GM23338 (cell line): ENCODE data around the gene TUBB8. TPM values are rescaled to one million over a fixed set of nuclear protein-coding genes. Genes with fewer than 3 reads are reported as not detected.
"Not testable (repeated sequence)": the region's sequence is repeated elsewhere in the genome, so short reads cannot be mapped to it uniquely, and the experiment has no call there.

Experiments used
- ATAC-seq: fragments of 200-7000 bp; cut with Tn5 transposase; 3 replicates; pipeline ENCODE4 v1.9.1; 2020
- DNase-seq: peaks from one replicate; pipeline ENCODE4 v3.0.0-alpha.2; 2015; ENCODE audit warnings: low spot score
- H2AFZ ChIP-seq: fragments of 200-600 bp; sonication (generic); 2 replicates; pipeline ENCODE4 v1.8.0; 2016; ENCODE audit warnings: antibody characterized with exemption, mild to moderate bottlenecking, moderate library complexity
- H3F3A ChIP-seq: fragments of 200-600 bp; sonication (generic); replicated peaks from 2 replicates; pipeline ENCODE4 v1.8.0; 2017; ENCODE audit warnings: antibody characterized with exemption, mixed run types, low read depth
- H3K27ac ChIP-seq: fragments of 200-600 bp; sonication (generic); 2 replicates; pipeline ENCODE4 v1.6.1; 2016; ENCODE audit warnings: low read depth
- H3K27me3 ChIP-seq: fragments of 200-600 bp; sonication (generic); 2 replicates; pipeline ENCODE4 v1.8.0; 2016; ENCODE audit warnings: mild to moderate bottlenecking, mixed run types, moderate library complexity; ENCODE audit not compliant: insufficient read depth
- H3K36me3 ChIP-seq: fragments of 200-600 bp; sonication (generic); 2 replicates; pipeline ENCODE4 v1.8.0; 2016; ENCODE audit warnings: mild to moderate bottlenecking; ENCODE audit not compliant: insufficient read depth
- H3K4me1 ChIP-seq: fragments of 200-600 bp; sonication (generic); 2 replicates; pipeline ENCODE4 v1.8.0; 2016; ENCODE audit warnings: mild to moderate bottlenecking, moderate library complexity; ENCODE audit not compliant: insufficient read depth
- H3K4me2 ChIP-seq: fragments of 200-600 bp; sonication (generic); 2 replicates; pipeline ENCODE4 v1.7.1; 2017; ENCODE audit warnings: mixed run types
- H3K4me3 ChIP-seq: fragments of 200-600 bp; sonication (generic); 2 replicates; pipeline ENCODE4 v1.6.1; 2016; ENCODE audit warnings: mixed run types
- H3K79me2 ChIP-seq: fragments of 200-600 bp; sonication (generic); replicated peaks from 2 replicates; pipeline ENCODE4 v1.8.0; 2017; ENCODE audit warnings: mild to moderate bottlenecking; ENCODE audit not compliant: insufficient read depth
- H3K9me2 ChIP-seq: fragments of 200-600 bp; sonication (generic); 2 replicates; pipeline ENCODE4 v1.8.0; 2017; ENCODE audit not compliant: insufficient read depth
- H4K20me1 ChIP-seq: fragments of 200-600 bp; sonication (generic); replicated peaks from 2 replicates; pipeline ENCODE4 v1.8.0; 2017; ENCODE audit warnings: mild to moderate bottlenecking; ENCODE audit not compliant: insufficient read depth
- H3K27ac Mint-ChIP-seq: 2 replicates; pipeline ENCODE4 v1.8.0; 2020; ENCODE audit warnings: inconsistent platforms, mild to moderate bottlenecking, moderate library complexity, mixed read lengths
- H3K27me3 Mint-ChIP-seq: 3 replicates; pipeline ENCODE4 v1.8.0; 2022; ENCODE audit warnings: low read depth, mild to moderate bottlenecking, moderate library complexity, mixed read lengths, inconsistent platforms; ENCODE audit not compliant: insufficient read depth, poor library complexity
- H3K36me3 Mint-ChIP-seq: 3 replicates; pipeline ENCODE4 v1.8.0; 2021; ENCODE audit warnings: low read depth, mild to moderate bottlenecking, inconsistent platforms, moderate library complexity, mixed read lengths
- H3K4me1 Mint-ChIP-seq: 3 replicates; pipeline ENCODE4 v1.8.0; 2020; ENCODE audit warnings: mild to moderate bottlenecking, inconsistent platforms, mixed read lengths
- H3K4me3 Mint-ChIP-seq: 3 replicates; pipeline ENCODE4 v1.8.0; 2021; ENCODE audit warnings: moderate library complexity, mild to moderate bottlenecking, inconsistent platforms, mixed read lengths
- H3K9me3 Mint-ChIP-seq: 3 replicates; pipeline ENCODE4 v1.8.0; 2020; ENCODE audit warnings: moderate library complexity, mild to moderate bottlenecking, inconsistent platforms, mixed read lengths
- polyA plus RNA-seq: library from polyadenylated mRNA; unstranded; fragments of >200 nt; fragmentation: Nextera tagmentation; extraction: Ambion mirVana; gene quantifications from 2 replicates; pipeline ENCODE4 v1.2.1, GENCODE V29; 2016
- total RNA-seq: library from RNA; depleted of rRNA; stranded (reverse); fragments of >200 nt; shearing (Covaris generic); gene quantifications from 2 replicates; pipeline ENCODE4 v1.2.3, GENCODE V29; 2014; rRNA removed
- TF ChIP-seq, protein P1 (sequence below), 2 experiments: fragments of 200-600 bp in 1 of 2; sonication (generic) in 1 of 2; conservative IDR thresholded peaks; 2 replicates each; pipeline versions ENCODE4 v1.5.1 to v1.6.1; 2016 to 2017; ENCODE audit warnings: antibody characterized with exemption in 2 of 2, low read depth in 2 of 2, mild to moderate bottlenecking in 2 of 2, moderate library complexity in 1 of 2

The TUBB8 gene
- total and polyA plus RNA-seq, 2 experiments from 2014 or later, result 0.40 to 1.1 TPM

DNA sequence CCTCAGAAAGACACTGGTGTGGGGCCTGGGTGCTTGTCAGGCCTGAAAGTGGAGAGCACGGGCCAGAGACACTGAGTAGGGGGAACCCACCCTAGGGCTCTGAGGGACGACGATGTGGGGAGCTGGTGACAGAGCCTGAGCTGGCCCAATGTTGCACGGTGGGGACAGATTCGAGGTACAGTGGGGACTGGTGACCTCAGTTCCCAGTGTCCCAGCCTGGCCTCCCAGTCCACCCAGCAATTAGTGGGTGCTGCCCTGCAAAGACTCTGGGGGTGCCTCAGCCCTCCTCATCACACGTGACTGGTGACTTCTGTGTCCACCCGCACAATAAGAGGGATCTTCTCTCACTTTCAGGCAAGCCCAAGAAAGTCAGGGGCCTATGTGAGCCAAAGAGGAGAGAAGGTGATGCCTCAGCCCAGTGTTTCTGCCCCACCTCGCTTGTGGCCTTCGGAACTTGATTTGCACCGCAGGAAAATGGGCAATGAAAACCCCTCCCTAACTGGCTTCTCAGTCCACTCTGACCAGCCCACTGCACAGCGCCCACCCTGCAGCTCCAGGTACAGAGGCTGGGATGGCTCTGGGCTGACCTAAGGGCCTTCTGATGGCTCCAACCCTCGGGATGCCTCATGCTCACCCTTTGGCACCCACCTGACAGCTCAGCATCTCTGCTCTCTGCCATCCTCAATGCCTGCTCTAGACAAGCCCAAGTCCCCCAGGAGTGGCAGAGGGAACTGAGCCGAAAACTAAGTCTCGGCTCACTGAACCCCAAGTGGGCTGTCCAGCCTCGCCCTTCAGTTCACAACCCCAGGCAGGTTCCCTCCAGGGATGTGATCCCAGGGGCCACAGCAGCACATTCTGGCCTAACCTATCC is 36.4 kb downstream of the TUBB8 start:
- H3K79me2 ChIP-seq, H3K36me3 ChIP-seq, H3K4me1 ChIP-seq, H3K27ac Mint-ChIP-seq, H3K27ac ChIP-seq, H3K4me2 ChIP-seq, DNase-seq, H3K4me1 Mint-ChIP-seq, H4K20me1 ChIP-seq, ATAC-seq, H3K36me3 Mint-ChIP-seq, H3F3A ChIP-seq, H3K4me3 Mint-ChIP-seq, H3K27me3 Mint-ChIP-seq, H3K9me3 Mint-ChIP-seq, H3K9me2 ChIP-seq, H3K27me3 ChIP-seq, H3K4me3 ChIP-seq, H2AFZ ChIP-seq: not testable (repeated sequence)

- not testable (repeated sequence) for H3K36me3 Mint-ChIP-seq, H4K20me1 ChIP-seq, H3K79me2 ChIP-seq, H3K4me3 Mint-ChIP-seq, H3K9me3 Mint-ChIP-seq, H3K36me3 ChIP-seq, H2AFZ ChIP-seq, H3F3A ChIP-seq, H3K9me2 ChIP-seq, DNase-seq, H3K27me3 Mint-ChIP-seq, H3K4me1 ChIP-seq, H3K4me3 ChIP-seq, H3K4me1 Mint-ChIP-seq, H3K4me2 ChIP-seq, H3K27ac ChIP-seq, H3K27me3 ChIP-seq, H3K27ac Mint-ChIP-seq
- TF ChIP-seq, protein P1, sequence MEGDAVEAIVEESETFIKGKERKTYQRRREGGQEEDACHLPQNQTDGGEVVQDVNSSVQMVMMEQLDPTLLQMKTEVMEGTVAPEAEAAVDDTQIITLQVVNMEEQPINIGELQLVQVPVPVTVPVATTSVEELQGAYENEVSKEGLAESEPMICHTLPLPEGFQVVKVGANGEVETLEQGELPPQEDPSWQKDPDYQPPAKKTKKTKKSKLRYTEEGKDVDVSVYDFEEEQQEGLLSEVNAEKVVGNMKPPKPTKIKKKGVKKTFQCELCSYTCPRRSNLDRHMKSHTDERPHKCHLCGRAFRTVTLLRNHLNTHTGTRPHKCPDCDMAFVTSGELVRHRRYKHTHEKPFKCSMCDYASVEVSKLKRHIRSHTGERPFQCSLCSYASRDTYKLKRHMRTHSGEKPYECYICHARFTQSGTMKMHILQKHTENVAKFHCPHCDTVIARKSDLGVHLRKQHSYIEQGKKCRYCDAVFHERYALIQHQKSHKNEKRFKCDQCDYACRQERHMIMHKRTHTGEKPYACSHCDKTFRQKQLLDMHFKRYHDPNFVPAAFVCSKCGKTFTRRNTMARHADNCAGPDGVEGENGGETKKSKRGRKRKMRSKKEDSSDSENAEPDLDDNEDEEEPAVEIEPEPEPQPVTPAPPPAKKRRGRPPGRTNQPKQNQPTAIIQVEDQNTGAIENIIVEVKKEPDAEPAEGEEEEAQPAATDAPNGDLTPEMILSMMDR (conservative IDR thresholded peaks at IDR 0.05; ENCODE audit: low read depth in 2 of 2), result peak in 1 of 2 experiments; percentile 57; a peak in 2 of 4 replicates
- peak; percentile 64 for ATAC-seq
Measured at GRCh38 chr10:11260-11659, 37.8 kb downstream of the TUBB8 start.

GRCh38 chr10:10261-10971 is 38.7 kb downstream of the TUBB8 start:
- H3K4me3 ChIP-seq, H2AFZ ChIP-seq, H3K36me3 ChIP-seq, DNase-seq, ATAC-seq, H3K27me3 Mint-ChIP-seq, H4K20me1 ChIP-seq, H3F3A ChIP-seq, H3K4me2 ChIP-seq, H3K4me1 Mint-ChIP-seq, H3K9me3 Mint-ChIP-seq, H3K4me1 ChIP-seq, H3K4me3 Mint-ChIP-seq, H3K27ac ChIP-seq, H3K27ac Mint-ChIP-seq, H3K36me3 Mint-ChIP-seq, H3K79me2 ChIP-seq, H3K9me2 ChIP-seq, H3K27me3 ChIP-seq: not testable (repeated sequence)

Other genes starting within 250 kb of the TUBB8 start
- 16.9 and 19.8 TPM in 2 replicates for gene ZMYND11, start 86.2 kb upstream of the TUBB8 start, total RNA-seq
- gene ZMYND11, start 86.2 kb upstream of the TUBB8 start, polyA plus RNA-seq, result 8.3 and 8.9 TPM in 2 replicates